OCI-LY7 (cell line): ENCODE measurements around the gene DPEP1. TPM values are rescaled to one million over a fixed set of nuclear protein-coding genes. Genes with fewer than 3 reads are reported as not detected.

ENCODE experiments used
- BruUV-seq: library from RNA; stranded (reverse); fragments of 400-500 nt; replicated peaks from 2 replicates; lab custom pipeline; 2021; lab: Mats Ljungman, UMichigan
- CTCF ChIA-PET: fragments of 300-600 bp; sonication (Branson Sonifier 250); formaldehyde crosslinking; loops from one replicate; lab custom pipeline; 2022; ENCODE audit warnings: antibody characterized with exemption; ENCODE audit not compliant: unreplicated experiment; lab: Charles Lee
- POLR2A ChIA-PET: fragments of 300-600 bp; sonication (Branson Sonifier 250); formaldehyde crosslinking; loops from one replicate; lab custom pipeline; 2022; ENCODE audit warnings: antibody characterized with exemption; lab: Charles Lee
- DNase-seq: peaks from one replicate; pipeline ENCODE4 v3.0.0-alpha.2; 2015; ENCODE audit warnings: low spot score
- H2AFZ ChIP-seq: fragments of 200-600 bp; sonication (generic), shearing (Covaris generic); 2 replicates; pipeline ENCODE4 v1.6.1; 2014; ENCODE audit warnings: mild to moderate bottlenecking, antibody characterized with exemption, low read length, moderate library complexity
- H3K27ac ChIP-seq: fragments of 200-600 bp; sonication (generic); 2 replicates; pipeline ENCODE4 v1.5.1; 2014; ENCODE audit warnings: mixed run types, low read depth, mild to moderate bottlenecking, moderate library complexity, low read length, inconsistent platforms; ENCODE audit not compliant: poor library complexity, severe bottlenecking
- H3K36me3 ChIP-seq: fragments of 200-600 bp; sonication (generic); 2 replicates; pipeline ENCODE4 v1.6.1; 2014; ENCODE audit warnings: mild to moderate bottlenecking, antibody characterized with exemption, low read length, moderate library complexity, mixed read lengths; ENCODE audit not compliant: insufficient read depth
- H3K4me1 ChIP-seq: fragments of 200-600 bp; sonication (generic); 2 replicates; pipeline ENCODE4 v1.5.1; 2014; ENCODE audit warnings: mild to moderate bottlenecking, low read length; ENCODE audit not compliant: insufficient read depth, poor library complexity, severe bottlenecking
- H3K4me2 ChIP-seq: fragments of 200-600 bp; sonication (generic); 2 replicates; pipeline ENCODE4 v1.6.1; 2014; ENCODE audit warnings: mild to moderate bottlenecking, low read length
- H3K4me3 ChIP-seq: fragments of 200-600 bp; sonication (generic); 2 replicates; pipeline ENCODE4 v1.5.1; 2014; ENCODE audit warnings: mild to moderate bottlenecking, low read depth, low read length; ENCODE audit not compliant: poor library complexity, severe bottlenecking
- H3K79me2 ChIP-seq: fragments of 200-600 bp; sonication (generic); 2 replicates; pipeline ENCODE4 v1.6.1; 2016; ENCODE audit warnings: low read depth, mild to moderate bottlenecking, low read length, moderate library complexity, mixed read lengths; ENCODE audit not compliant: insufficient read depth
- H3K9me2 ChIP-seq: fragments of 200-600 bp; sonication (generic); 2 replicates; pipeline ENCODE4 v1.6.1; 2016; ENCODE audit warnings: mild to moderate bottlenecking, low read length, mixed read lengths; ENCODE audit not compliant: insufficient read depth
- H3K9me3 ChIP-seq: fragments of 200-600 bp; sonication (generic); 2 replicates; pipeline ENCODE4 v1.6.1; 2014; ENCODE audit warnings: mild to moderate bottlenecking, mixed run types, low read length, mixed read lengths
- H4K20me1 ChIP-seq: fragments of 200-600 bp; sonication (generic); 2 replicates; pipeline ENCODE4 v1.6.1; 2014; ENCODE audit warnings: mild to moderate bottlenecking, antibody characterized with exemption, low read length, moderate library complexity, mixed read lengths; ENCODE audit not compliant: insufficient read depth
- CTCF ChIP-seq: fragments of 200-600 bp; sonication (generic); conservative IDR thresholded peaks from 2 replicates; pipeline ENCODE4 v1.5.1; 2014; ENCODE audit warnings: mild to moderate bottlenecking, antibody characterized with exemption, low read length, moderate library complexity, mixed read lengths
- EZH2phosphoT487 ChIP-seq: fragments of 200-600 bp; sonication (generic); IDR thresholded peaks from 2 replicates; pipeline ENCODE4 v1.6.1; 2018; ENCODE audit warnings: low read depth, borderline replicate concordance, mild to moderate bottlenecking, mixed run types, antibody characterized with exemption, low read length, moderate library complexity, mixed read lengths
- intact Hi-C: fragments of 100-400 bp; cut with micrococcal nuclease; formaldehyde crosslinking; loops from one replicate; pipeline ENCODE4 v1.10.0; 2022; ENCODE audit not compliant: unreplicated experiment
- total RNA-seq, 2 experiments: library from RNA; depleted of rRNA in 1 of 2; stranded (reverse); fragments of >200 nt in 1 of 2; shearing (Covaris generic) in 1 of 2; gene quantifications; 2 replicates each; pipeline ENCODE4 v1.2.3, GENCODE V29; 2014 to 2022

Gene DPEP1
- total RNA-seq, 2 experiments from 2014 or later, result not detected

GRCh38 chr16:89643769-89644300 is 30.4 kb downstream of the DPEP1 start:
- Histone ChIP-seq H3K4me3 (no peak overlapping the region), H3K4me1 (no peaks in the 10 kb centered on the region), H3K9me3 (no peaks in the 10 kb centered on the region), H4K20me1 (no peaks in the 10 kb centered on the region), H3K4me2 (no peak overlapping the region), H3K79me2 (no peaks in the 10 kb centered on the region), H3K36me3 (peaks cover 31% of the 10 kb centered on the region), H3K9me2 (no peaks in the 10 kb centered on the region), H2AFZ (no peak overlapping the region), H3K27ac (no peak overlapping the region)
- no TSS peak for BruUV-seq
- ChIA-PET POLR2A (no interaction called here), CTCF (no interaction called here)
- no peak for DNase-seq
- TF ChIP-seq EZH2phosphoT487 (no peak), CTCF (no peak)
- intact Hi-C loops, result loop anchor here (5.0 kb wide), 1 partner anchor 72 kb away; no protein-coding TSS in a partner anchor

- POLR2A ChIA-PET, result no interaction called here
- no peak overlapping the region for H3K4me3 ChIP-seq
- H2AFZ ChIP-seq, result no peak overlapping the region
- BruUV-seq, result no TSS peak
- no peak overlapping the region for H3K27ac ChIP-seq
- H3K36me3 ChIP-seq, result peaks cover 39% of the 10 kb centered on the region
- H3K9me2 ChIP-seq, result no peaks in the 10 kb centered on the region
- no peak for DNase-seq
- intact Hi-C loops, result no loop called here
- no peaks in the 10 kb centered on the region for H3K9me3 ChIP-seq
- H3K79me2 ChIP-seq, result no peaks in the 10 kb centered on the region
- no peaks in the 10 kb centered on the region for H3K4me1 ChIP-seq
- H3K4me2 ChIP-seq, result no peak overlapping the region
- TF ChIP-seq EZH2phosphoT487 (no peak), CTCF (no peak)
- CTCF ChIA-PET, result no interaction called here
- no peaks in the 10 kb centered on the region for H4K20me1 ChIP-seq
Observed at GRCh38 chr16:89645122-89645521, 31.7 kb downstream of the DPEP1 start.

- ChIA-PET POLR2A (no interaction called here), CTCF (no interaction called here)
- no peak overlapping the region for H3K4me2 ChIP-seq
- H3K4me1 ChIP-seq, result no peaks in the 10 kb centered on the region
- no TSS peak for BruUV-seq
- no peak for DNase-seq
- no peaks in the 10 kb centered on the region for H3K79me2 ChIP-seq
- no peaks in the 10 kb centered on the region for H4K20me1 ChIP-seq
- no peak overlapping the region for H3K27ac ChIP-seq
- peaks cover 46% of the 10 kb centered on the region for H3K36me3 ChIP-seq
- no peak overlapping the region for H2AFZ ChIP-seq
- no peak overlapping the region for H3K4me3 ChIP-seq
- TF ChIP-seq EZH2phosphoT487 (no peak), CTCF (no peak)
- intact Hi-C loops, result no loop called here
- H3K9me2 ChIP-seq, result no peaks in the 10 kb centered on the region
- no peaks in the 10 kb centered on the region for H3K9me3 ChIP-seq
Observed at GRCh38 chr16:89646270-89646669, 32.8 kb downstream of the DPEP1 start.
